ENCODE data around the gene POU2AF1.

Gene POU2AF1

DNA sequence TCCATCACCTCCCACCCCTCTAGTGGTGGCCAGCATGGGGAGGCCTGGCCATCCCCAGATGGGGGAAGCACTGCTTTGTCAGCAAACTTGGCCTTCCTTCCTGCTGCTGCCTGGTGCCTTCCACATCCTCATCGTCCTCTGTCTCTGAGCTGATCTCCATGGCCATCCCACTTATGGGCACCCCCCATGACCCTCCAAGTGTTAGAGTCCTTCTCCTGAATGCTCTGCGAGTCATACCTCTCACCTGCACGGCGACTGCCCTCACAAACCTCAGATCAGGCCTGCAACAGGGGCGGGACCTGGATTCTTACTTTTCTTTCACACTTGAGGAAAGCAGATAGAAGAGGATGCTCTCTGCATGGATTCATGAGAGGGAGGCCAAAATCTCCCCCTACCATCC is 24.0 kb downstream of the POU2AF1 start:
- no peaks in the 10 kb centered on the region for H3K9me3 ChIP-seq (ENCODE audit: control insufficient read depth, insufficient read depth, low read length)
- H3K27me3 ChIP-seq (ENCODE audit: control insufficient read depth, low read length) = no peaks in the 10 kb centered on the region
- no peak overlapping the region for H3K4me3 ChIP-seq (ENCODE audit: low read length)
- peaks cover 97% of the 10 kb centered on the region for H3K4me1 ChIP-seq (ENCODE audit: control insufficient read depth, low read length)
- H3K27ac ChIP-seq (ENCODE audit: low read depth, low read length) = no peak overlapping the region
- no peak overlapping the region for H3K4me2 ChIP-seq (ENCODE audit: low read length)
- no peaks in the 10 kb centered on the region for H3K9me2 ChIP-seq (replicated peaks; ENCODE audit: control insufficient read depth, low read length)
- H3K79me2 ChIP-seq (ENCODE audit: control insufficient read depth, low read length) = peaks cover 20% of the 10 kb centered on the region
- H4K20me1 ChIP-seq (ENCODE audit: control insufficient read depth, insufficient read depth, low read depth, low read length) = peaks cover 35% of the 10 kb centered on the region; the same call in 1 of the 2 replicates
- H3F3A ChIP-seq (ENCODE audit: control insufficient read depth, insufficient read depth) = peaks cover 56% of the 10 kb centered on the region
- peaks cover 93% of the 10 kb centered on the region for H3K36me3 ChIP-seq (ENCODE audit: control insufficient read depth, low read length)
- TF ChIP-seq, protein P1, sequence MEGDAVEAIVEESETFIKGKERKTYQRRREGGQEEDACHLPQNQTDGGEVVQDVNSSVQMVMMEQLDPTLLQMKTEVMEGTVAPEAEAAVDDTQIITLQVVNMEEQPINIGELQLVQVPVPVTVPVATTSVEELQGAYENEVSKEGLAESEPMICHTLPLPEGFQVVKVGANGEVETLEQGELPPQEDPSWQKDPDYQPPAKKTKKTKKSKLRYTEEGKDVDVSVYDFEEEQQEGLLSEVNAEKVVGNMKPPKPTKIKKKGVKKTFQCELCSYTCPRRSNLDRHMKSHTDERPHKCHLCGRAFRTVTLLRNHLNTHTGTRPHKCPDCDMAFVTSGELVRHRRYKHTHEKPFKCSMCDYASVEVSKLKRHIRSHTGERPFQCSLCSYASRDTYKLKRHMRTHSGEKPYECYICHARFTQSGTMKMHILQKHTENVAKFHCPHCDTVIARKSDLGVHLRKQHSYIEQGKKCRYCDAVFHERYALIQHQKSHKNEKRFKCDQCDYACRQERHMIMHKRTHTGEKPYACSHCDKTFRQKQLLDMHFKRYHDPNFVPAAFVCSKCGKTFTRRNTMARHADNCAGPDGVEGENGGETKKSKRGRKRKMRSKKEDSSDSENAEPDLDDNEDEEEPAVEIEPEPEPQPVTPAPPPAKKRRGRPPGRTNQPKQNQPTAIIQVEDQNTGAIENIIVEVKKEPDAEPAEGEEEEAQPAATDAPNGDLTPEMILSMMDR (IDR thresholded peaks at IDR 0.05; ENCODE audit: low read depth, low read length, poor library complexity, severe bottlenecking) = no peak
- no peak for TF ChIP-seq EZH2phosphoT487 (IDR thresholded peaks at IDR 0.05; ENCODE audit: borderline replicate concordance, low read length)

DNA sequence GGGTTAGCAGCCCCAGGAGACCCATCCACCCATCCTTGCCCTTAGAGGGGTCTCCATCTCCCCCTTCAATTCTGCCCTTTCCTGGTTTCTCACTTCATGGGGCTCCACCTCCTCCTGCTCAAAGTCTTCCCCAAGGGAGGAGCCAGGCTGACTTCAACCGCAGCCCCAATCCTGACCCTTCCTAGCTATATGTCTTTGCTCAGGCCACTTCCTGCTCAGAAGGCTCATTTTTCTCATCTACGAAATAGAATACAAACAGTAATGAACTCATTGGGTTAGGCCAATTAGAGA is 24.5 kb downstream of the POU2AF1 start:
- H3F3A ChIP-seq (ENCODE audit: control insufficient read depth, insufficient read depth) = peaks cover 59% of the 10 kb centered on the region
- no peaks in the 10 kb centered on the region for H3K9me2 ChIP-seq (replicated peaks; ENCODE audit: control insufficient read depth, low read length)
- no peak overlapping the region for H3K4me2 ChIP-seq (ENCODE audit: low read length)
- peaks cover 96% of the 10 kb centered on the region for H3K4me1 ChIP-seq (ENCODE audit: control insufficient read depth, low read length)
- peaks cover 15% of the 10 kb centered on the region for H3K79me2 ChIP-seq (ENCODE audit: control insufficient read depth, low read length)
- no peaks in the 10 kb centered on the region for H3K27me3 ChIP-seq (ENCODE audit: control insufficient read depth, low read length)
- TF ChIP-seq EZH2phosphoT487 (IDR thresholded peaks at IDR 0.05; ENCODE audit: borderline replicate concordance, low read length) = no peak
- TF ChIP-seq, protein P1 (IDR thresholded peaks at IDR 0.05; ENCODE audit: low read depth, low read length, poor library complexity, severe bottlenecking) = no peak
- H4K20me1 ChIP-seq (ENCODE audit: control insufficient read depth, insufficient read depth, low read depth, low read length) = peaks cover 29% of the 10 kb centered on the region; the same call in 1 of the 2 replicates
- H3K9me3 ChIP-seq (ENCODE audit: control insufficient read depth, insufficient read depth, low read length) = no peaks in the 10 kb centered on the region
- no peak overlapping the region for H3K27ac ChIP-seq (ENCODE audit: low read depth, low read length)
- peaks cover 87% of the 10 kb centered on the region for H3K36me3 ChIP-seq (ENCODE audit: control insufficient read depth, low read length)
- no peak overlapping the region for H3K4me3 ChIP-seq (ENCODE audit: low read length)

DNA sequence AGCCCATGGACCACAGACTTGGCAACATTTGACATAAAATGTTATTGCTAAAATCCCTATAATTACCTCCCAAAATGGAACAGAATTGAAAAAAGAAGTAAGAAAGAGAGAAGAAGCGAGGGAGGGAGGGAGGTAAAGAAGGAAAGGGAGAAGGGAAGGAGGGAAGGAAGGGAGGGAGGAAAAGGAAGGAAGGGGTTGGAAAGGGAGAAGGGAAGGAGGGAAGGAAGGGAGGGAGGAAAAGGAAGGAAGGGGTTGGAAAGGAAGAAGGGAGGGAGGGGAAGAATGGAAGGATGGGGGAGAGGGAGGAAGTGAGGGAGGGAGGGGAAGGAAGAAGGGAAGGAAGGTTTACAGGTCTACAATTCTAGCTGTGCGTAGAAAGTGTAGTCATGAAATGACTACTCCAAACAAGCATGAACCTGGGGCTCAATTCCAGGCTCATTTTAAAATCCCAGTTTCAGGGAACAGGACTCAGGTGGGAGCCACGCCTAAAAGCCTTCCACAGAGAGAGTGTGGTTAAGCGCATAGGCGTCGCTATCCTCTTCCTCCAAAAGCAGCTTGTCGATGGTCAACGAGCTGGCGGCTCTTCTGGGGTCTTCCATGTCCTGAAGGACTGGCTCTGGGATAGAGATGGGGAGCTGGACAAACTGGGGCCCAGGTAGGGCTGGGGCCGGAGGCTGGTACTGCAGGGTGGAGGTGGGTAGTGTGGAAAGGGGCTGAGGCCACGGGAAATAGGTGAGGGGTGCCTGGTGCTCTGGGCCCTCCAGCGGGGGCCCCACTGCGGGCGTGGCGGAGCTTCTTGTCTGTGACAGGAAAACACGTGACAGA is 25.1 kb downstream of the POU2AF1 start:
- peaks cover 24% of the 10 kb centered on the region; the same call in 1 of the 2 replicates for H4K20me1 ChIP-seq (ENCODE audit: control insufficient read depth, insufficient read depth, low read depth, low read length)
- H3K36me3 ChIP-seq (ENCODE audit: control insufficient read depth, low read length) = peaks cover 82% of the 10 kb centered on the region
- peaks cover 9% of the 10 kb centered on the region for H3K79me2 ChIP-seq (ENCODE audit: control insufficient read depth, low read length)
- H3K4me3 ChIP-seq (ENCODE audit: low read length) = no peak overlapping the region
- TF ChIP-seq, protein P1 (IDR thresholded peaks at IDR 0.05; ENCODE audit: low read depth, low read length, poor library complexity, severe bottlenecking) = no peak
- no peak for TF ChIP-seq EZH2phosphoT487 (IDR thresholded peaks at IDR 0.05; ENCODE audit: borderline replicate concordance, low read length)
- H3K9me3 ChIP-seq (ENCODE audit: control insufficient read depth, insufficient read depth, low read length) = no peaks in the 10 kb centered on the region
- no peak overlapping the region for H3K27ac ChIP-seq (ENCODE audit: low read depth, low read length)
- no peak overlapping the region for H3K4me2 ChIP-seq (ENCODE audit: low read length)
- H3K9me2 ChIP-seq (replicated peaks; ENCODE audit: control insufficient read depth, low read length) = no peaks in the 10 kb centered on the region
- H3K4me1 ChIP-seq (ENCODE audit: control insufficient read depth, low read length) = peaks cover 95% of the 10 kb centered on the region
- H3F3A ChIP-seq (ENCODE audit: control insufficient read depth, insufficient read depth) = peaks cover 57% of the 10 kb centered on the region
- no peaks in the 10 kb centered on the region for H3K27me3 ChIP-seq (ENCODE audit: control insufficient read depth, low read length)

Data from DOHH2 (cell line).